Non-pigmented ciliary epithelial cell (primary cell): ENCODE measurements around the gene TAS2R41.

Experiments
- DNase-seq: peaks from one replicate; pipeline ENCODE4 v3.0.0-alpha.2; 2010; ENCODE audit warnings: low read depth

Gene TAS2R41

DNA sequence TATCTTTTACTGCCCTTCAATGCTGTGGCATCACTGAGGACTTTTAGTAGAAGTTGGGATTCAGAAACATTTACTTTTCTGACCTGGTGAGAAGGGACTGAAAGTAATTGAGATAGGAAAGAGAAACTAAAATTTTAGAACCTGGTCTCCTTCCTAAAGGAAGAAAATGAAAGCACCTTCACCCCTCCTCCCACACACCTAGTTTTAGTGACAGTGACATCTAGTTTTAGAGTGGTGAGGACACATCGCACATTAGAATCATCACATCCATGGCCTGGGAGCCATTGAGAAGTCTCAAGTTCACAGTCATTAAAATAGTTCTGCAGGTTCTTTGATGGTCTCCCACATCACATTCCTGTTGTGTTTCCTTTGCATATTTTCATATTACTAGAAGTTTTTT, 16.1 kb downstream of the TAS2R41 start:
- DNase-seq, result no peak

DNA sequence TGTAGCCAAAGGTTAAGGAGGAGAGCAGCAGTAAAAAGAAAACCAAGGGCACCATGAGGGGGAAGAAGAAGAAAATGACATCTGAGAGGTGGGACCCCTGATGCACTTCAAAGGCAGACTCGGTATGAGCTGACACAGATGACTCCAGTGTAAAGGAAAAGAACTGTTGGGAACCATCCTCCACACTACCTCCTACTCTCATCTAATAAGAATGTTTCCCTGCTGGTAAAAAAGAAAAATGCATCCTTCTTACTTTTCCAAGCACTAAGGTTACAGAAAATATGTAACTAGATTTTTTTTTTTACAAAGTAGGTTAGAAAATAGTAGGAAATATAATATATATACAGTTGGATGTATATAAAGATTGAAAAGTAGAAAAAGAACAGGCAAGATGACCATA, 16.9 kb downstream of the TAS2R41 start:
- no peak for DNase-seq

- DNase-seq, result no peak
Measured at GRCh38 chr7:143495851-143496250, 18.2 kb downstream of the TAS2R41 start.

GRCh38 chr7:143496263-143496662, 18.6 kb downstream of the TAS2R41 start:
- DNase-seq, result no peak

GRCh38 chr7:143497008-143497795, 19.5 kb downstream of the TAS2R41 start:
- no peak for DNase-seq

- no peak for DNase-seq
Measured at GRCh38 chr7:143499246-143499645, 21.6 kb downstream of the TAS2R41 start.

DNA sequence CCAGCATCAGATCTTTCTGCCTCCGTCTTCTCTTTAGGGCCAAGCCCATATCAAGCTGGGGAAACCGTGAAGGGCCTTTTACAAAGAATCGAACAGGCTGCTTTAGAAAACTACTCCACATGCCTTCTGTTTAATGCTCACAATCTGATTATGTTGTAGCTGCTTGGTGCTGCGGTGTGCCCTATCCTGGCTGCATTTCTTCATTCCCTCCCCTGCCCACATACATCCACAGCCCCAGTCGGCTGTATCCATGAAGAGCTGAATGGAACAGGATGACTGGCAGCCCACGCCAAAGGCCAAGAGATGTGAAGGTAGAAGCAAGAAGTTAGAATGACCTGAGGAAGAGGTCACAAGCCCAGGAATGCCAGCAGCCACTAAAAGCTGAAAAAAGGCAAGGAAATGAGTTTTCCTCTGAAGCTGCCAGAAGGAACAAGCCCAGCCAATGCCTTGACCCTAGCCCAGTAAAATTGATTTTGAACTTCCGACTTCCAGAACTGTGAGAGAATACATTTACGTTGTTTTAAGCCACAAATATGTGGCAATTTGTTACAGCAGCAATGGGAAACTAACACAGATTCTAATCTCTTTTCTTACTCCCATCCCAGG, 22.2 kb downstream of the TAS2R41 start:
- no peak for DNase-seq

DNA sequence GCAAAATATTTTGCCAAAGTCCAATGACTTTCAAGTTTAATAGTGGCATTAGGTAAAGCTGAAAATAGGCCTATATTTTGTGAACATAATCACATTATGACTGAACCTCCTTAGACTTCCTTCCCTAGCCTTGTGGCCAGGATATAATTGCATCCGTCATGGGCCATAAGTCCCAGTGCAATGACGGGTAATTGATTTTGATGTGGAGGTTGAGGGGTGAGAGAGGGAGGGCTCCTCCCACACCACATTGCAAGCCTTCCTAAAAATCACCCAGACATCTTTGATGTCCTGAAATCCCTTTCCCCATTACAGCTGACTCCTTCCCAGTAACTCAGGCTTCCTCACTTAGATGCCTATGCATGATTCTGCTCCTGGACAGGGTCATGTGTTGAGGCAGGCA, 25.6 kb downstream of the TAS2R41 start:
- no peak for DNase-seq

DNA sequence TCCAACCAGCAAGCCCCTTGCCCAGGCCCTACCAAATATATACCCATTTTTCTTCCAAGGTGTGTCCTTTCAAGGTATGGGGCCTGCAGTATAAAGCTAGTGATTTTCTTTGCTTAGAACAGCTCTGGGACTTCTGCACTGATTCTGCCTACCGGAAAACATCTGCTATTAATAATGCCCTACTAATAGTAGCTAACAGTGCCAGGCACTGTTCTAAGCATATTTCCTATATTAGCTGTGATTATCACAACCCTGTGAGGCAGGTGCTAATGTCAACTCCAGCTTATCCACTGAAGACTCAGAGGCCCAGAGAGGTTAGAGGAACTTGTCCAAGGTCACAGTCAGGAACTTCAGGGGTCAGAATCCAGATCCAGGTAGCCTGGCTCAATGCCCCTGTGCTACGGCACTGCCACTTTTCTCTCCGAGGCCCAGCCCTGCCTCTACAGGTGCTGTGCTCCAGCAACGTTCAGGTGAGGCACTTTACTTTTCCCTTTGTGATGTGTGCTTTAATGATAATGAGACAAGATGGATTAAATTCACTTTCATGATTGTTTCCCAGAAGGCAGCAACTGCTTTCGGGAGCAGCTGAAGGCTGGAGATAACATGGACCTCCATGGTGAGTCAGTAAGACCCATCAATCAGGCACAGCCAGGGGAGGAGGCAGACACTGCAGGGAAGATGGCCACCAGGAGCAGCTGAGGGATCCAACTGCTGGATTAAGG, 26.7 kb downstream of the TAS2R41 start:
- DNase-seq, result no peak

GRCh38 chr7:143504937-143505297, 27.2 kb downstream of the TAS2R41 start:
- no peak for DNase-seq

GRCh38 chr7:143505838-143506237, 28.2 kb downstream of the TAS2R41 start:
- no peak for DNase-seq

DNA sequence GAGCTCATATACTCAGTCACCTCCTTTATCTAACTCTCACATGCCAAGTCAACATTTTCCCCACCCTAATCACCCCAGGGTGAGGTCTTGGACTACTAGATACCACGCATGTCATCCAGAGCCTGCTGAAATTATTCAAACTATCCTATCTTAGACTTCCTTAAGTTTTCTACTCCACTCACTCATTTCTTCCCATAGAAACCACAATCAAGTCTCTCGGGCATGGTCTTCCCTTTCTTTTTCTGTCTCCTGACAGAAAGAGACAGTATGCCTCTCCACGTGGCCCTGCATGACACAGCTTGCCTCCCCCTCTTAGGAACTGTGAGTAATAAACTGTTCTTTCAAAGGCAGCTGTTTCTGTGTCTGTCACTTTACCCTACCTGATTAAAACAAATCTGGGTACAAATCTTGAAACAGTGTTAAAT, 29.4 kb downstream of the TAS2R41 start:
- no peak for DNase-seq

DNA sequence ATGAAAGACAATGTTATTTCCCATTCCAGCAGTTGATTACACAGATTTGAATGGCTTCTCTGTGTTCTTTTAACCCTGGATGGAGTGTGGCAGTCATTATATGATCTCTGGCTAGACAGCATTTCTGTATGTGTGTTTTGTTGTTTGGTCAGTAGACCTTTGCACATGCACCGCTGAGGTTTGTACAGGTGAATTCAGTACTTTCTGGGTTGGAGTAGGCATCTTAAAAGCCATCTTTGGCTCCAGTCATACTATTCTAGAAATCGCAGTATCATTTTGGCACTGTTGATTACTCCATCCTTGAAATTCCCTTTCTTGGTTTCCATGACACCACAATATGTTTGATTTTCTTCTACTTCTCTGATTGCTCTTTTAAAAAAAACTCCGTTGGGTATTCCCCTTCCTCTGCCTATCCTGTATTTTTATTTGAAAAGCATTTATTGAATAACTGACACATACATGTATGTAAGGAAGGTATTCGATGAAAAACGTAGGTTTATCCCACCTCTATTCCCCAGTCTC, 29.9 kb downstream of the TAS2R41 start:
- DNase-seq, result no peak

DNA sequence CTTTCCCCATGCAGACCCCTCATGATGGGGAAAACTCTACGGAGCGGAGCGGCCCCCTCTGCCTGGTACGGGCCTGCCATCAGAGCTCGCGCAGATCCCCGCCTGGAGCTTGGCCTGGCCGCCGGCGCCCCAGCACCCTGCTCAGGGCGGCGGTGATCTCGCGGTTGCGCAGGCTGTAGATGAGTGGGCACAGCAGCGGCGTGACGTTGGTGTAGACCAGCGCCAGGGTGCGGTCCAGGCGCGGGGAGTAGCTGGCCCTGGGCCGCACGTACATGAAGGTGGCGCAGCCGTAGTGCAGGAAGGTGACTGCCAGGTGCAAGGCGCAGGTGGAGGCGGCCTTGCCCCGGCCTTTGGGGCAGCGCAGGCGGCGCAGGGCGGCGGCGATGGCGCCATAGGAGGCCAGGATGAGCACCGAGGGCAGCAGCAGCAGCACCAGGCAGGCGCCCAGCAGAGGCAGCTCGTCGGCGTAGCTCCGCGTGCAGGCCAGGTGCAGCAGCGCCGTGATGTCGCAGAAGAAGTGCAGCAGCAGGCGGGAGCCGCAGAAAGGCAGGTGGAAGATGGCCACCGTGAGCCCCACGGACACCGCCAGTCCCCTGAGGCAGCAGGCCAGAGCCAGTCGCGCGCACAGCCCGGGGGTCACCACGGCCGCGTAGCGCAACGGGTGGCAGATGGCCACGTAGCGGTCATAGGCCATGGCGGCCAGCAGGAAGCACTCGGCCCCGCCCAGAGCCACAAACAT, 33.4 kb downstream of the TAS2R41 start:
- no peak for DNase-seq

GRCh38 chr7:143511593-143512047, 33.9 kb downstream of the TAS2R41 start:
- no peak for DNase-seq

DNA sequence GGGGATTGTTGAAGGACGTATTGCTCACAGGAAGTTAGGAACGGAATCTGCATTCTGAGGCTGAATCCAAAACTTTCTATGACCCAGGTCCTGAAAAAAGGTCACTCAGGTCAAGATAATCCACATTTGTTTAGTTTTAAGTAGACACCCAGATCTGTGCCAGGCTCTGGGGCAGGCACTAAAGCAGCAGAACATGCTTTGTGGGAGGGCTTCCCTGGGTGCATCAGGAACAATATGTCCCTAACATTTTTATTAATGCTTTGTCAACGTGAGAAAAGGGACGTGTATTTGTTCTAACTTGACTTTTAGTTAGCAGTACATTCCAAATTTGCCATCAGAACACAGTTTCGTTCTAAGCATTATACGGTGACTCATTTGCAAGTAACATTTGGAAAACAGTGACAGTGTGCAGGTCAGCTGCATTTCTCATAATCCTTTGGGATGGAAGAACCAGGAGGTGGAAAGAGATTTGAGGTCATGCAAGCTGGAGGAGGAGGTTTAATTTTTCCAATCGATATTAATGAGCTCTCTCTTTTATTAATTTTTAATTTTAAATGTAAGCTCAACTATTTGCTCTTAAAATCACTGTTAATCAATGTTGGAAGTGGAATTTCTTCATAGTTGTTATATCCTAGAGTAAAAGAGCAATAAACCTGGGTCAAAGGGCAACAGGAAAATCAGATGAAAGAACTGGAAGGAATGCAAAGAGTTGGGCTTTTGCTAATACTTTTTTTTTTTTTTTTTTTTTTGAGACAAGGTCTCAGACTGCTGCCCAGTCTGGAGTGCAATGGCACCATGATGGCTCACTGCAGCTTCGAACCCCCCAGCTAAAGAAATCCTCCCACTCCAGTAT, 35.0 kb downstream of the TAS2R41 start:
- DNase-seq, result no peak

- no peak for DNase-seq
Measured at GRCh38 chr7:143514487-143514886, 36.8 kb downstream of the TAS2R41 start.

GRCh38 chr7:143514995-143515735, 37.5 kb downstream of the TAS2R41 start:
- no peak for DNase-seq

- no peak for DNase-seq
Measured at GRCh38 chr7:143516981-143517380, 39.3 kb downstream of the TAS2R41 start.

GRCh38 chr7:143518521-143518920, 40.8 kb downstream of the TAS2R41 start:
- DNase-seq, result no peak
